SK-N-SH (cell line): Measurements from ENCODE around the gene ARHGAP15. TPM values are rescaled to one million over a fixed set of nuclear protein-coding genes. Genes with fewer than 3 reads are reported as not detected.
A peak's percentile ranks its signal among the peaks of the same experiment; 100 is the strongest.

Experiments
- CTCF ChIA-PET: fragments of 300-600, 350-600 bp; formaldehyde crosslinking; extraction: SDS; loops from one replicate; lab custom pipeline; 2021; lab: Yijun Ruan, JAX
- POLR2A ChIA-PET: fragments of 350-600 bp; sonication (Branson Sonifier 250); formaldehyde crosslinking; extraction: SDS; loops from one replicate; lab custom pipeline; 2020; ENCODE audit warnings: antibody characterized with exemption, inconsistent platforms; lab: Yijun Ruan, JAX
- DNase-seq: peaks from one replicate; pipeline ENCODE4 v3.0.0; 2012
- H2AFZ ChIP-seq: fragments of 200-600 bp; sonication (generic); 2 replicates; pipeline ENCODE4 v1.8.1; 2016; ENCODE audit warnings: antibody characterized with exemption, mild to moderate bottlenecking, low read depth
- H3F3A ChIP-seq: fragments of 200-600 bp; sonication (generic); replicated peaks from 2 replicates; pipeline ENCODE3; 2016; ENCODE audit warnings: antibody characterized with exemption, mild to moderate bottlenecking; ENCODE audit not compliant: insufficient read depth
- H3K27ac ChIP-seq, 2 experiments: fragments of 200-500 bp in 1 of 2; fragments of 200-600 bp in 1 of 2; sonication (Bioruptor generic) in 1 of 2; sonication (generic), shearing (Covaris generic) in 1 of 2; 2 replicates each; pipeline versions ENCODE4 v1.5.1 to v1.6.1; 2014 to 2016; ENCODE audit warnings: low read depth in 2 of 2, inconsistent platforms in 1 of 2, low read length in 1 of 2, mild to moderate bottlenecking in 1 of 2, mixed read lengths in 1 of 2
- H3K27me3 ChIP-seq: fragments of 200-600 bp; sonication (generic), shearing (Covaris generic); 2 replicates; pipeline ENCODE4 v1.6.1; 2016; ENCODE audit warnings: mixed run types; ENCODE audit not compliant: insufficient read depth
- H3K36me3 ChIP-seq, 2 experiments: fragments of 200-500 bp in 1 of 2; fragments of 200-600 bp in 1 of 2; sonication (Bioruptor generic) in 1 of 2; sonication (generic) in 1 of 2; replicated peaks in 1 of 2; 2 replicates each; pipeline versions ENCODE3 to v1.5.1; 2014 to 2016; ENCODE audit warnings: low read length in 1 of 2, mild to moderate bottlenecking in 1 of 2; ENCODE audit not compliant: insufficient read depth in 2 of 2, control insufficient read depth in 1 of 2
- H3K4me1 ChIP-seq, 2 experiments: fragments of 200-500 bp in 1 of 2; fragments of 200-600 bp in 1 of 2; sonication (Bioruptor generic) in 1 of 2; sonication (generic), shearing (Covaris generic) in 1 of 2; 2 replicates each; pipeline versions ENCODE4 v1.5.1 to v1.6.1; 2014 to 2016; ENCODE audit warnings: low read depth in 1 of 2, low read length in 1 of 2, mixed run types in 1 of 2; ENCODE audit not compliant: insufficient read depth in 2 of 2, control insufficient read depth in 1 of 2
- H3K4me2 ChIP-seq: fragments of 200-600 bp; sonication (generic), shearing (Covaris generic); 2 replicates; pipeline ENCODE4 v1.6.1; 2017; ENCODE audit warnings: mixed run types
- H3K4me3 ChIP-seq, 2 experiments: fragments of 200-500 bp in 1 of 2; fragments of 200-600 bp in 1 of 2; sonication (Bioruptor generic) in 1 of 2; sonication (generic), shearing (Covaris generic) in 1 of 2; 2 replicates each; pipeline versions ENCODE4 v1.5.1 to v1.8.1; 2014 to 2016; ENCODE audit warnings: low read depth in 2 of 2, inconsistent platforms in 1 of 2, low read length in 1 of 2, mild to moderate bottlenecking in 1 of 2, mixed read lengths in 1 of 2, moderate library complexity in 1 of 2
- H3K79me2 ChIP-seq: fragments of 200-600 bp; sonication (generic); 2 replicates; pipeline ENCODE4 v1.8.1; 2017; ENCODE audit warnings: mild to moderate bottlenecking; ENCODE audit not compliant: insufficient read depth
- H3K9ac ChIP-seq: fragments of 200-600 bp; sonication (generic); 2 replicates; pipeline ENCODE4 v1.6.1; 2017; ENCODE audit warnings: mixed run types
- H3K9me2 ChIP-seq: fragments of 200-600 bp; sonication (generic); 2 replicates; pipeline ENCODE4 v1.6.1; 2017; ENCODE audit warnings: mixed run types
- H3K9me3 ChIP-seq: fragments of 200-600 bp; sonication (generic); 2 replicates; pipeline ENCODE4 v1.6.1; 2017; ENCODE audit warnings: mixed run types, mild to moderate bottlenecking, moderate library complexity
- H4K20me1 ChIP-seq: fragments of 200-600 bp; sonication (generic); 2 replicates; pipeline ENCODE4 v1.6.1; 2017; ENCODE audit warnings: mild to moderate bottlenecking, mixed run types; ENCODE audit not compliant: insufficient read depth
- CHD2 ChIP-seq: fragments of 150-350 bp; IDR thresholded peaks from 2 replicates; pipeline ENCODE4 v1.6.1; 2018; ENCODE audit warnings: low read length; ENCODE audit not compliant: partially characterized antibody
- ELF1 ChIP-seq: IDR thresholded peaks from 2 replicates; pipeline ENCODE4 v1.4.0; 2012
- EP300 ChIP-seq, 2 experiments: IDR thresholded peaks; 2 replicates each; pipeline versions ENCODE4 v1.4.0 to v1.6.1; 2012; ENCODE audit warnings: borderline replicate concordance in 1 of 2, low read depth in 1 of 2, low read length in 1 of 2
- FOSL2 ChIP-seq: IDR thresholded peaks from 2 replicates; pipeline ENCODE4 v1.4.0; 2012; ENCODE audit warnings: low read depth, mild to moderate bottlenecking, moderate library complexity, borderline replicate concordance
- FOXJ3 ChIP-seq: sonication (generic); formaldehyde crosslinking; IDR thresholded peaks from 2 replicates; pipeline ENCODE4 v1.5.1; 2020; ENCODE audit warnings: mild to moderate bottlenecking, missing genetic modification reagents
- FOXM1 ChIP-seq: IDR thresholded peaks from 2 replicates; pipeline ENCODE4 v1.4.0; 2012; ENCODE audit warnings: low read depth, mild to moderate bottlenecking
- GATA2 ChIP-seq: sonication (generic); formaldehyde crosslinking; IDR thresholded peaks from 2 replicates; pipeline ENCODE4 v1.5.0; 2020; ENCODE audit warnings: mild to moderate bottlenecking, missing genetic modification reagents
- JUND ChIP-seq: IDR thresholded peaks from 2 replicates; pipeline ENCODE4 v1.4.0; 2012
- MEF2A ChIP-seq: IDR thresholded peaks from 2 replicates; pipeline ENCODE4 v1.4.0; 2012; ENCODE audit warnings: low read depth, borderline replicate concordance
- NFIC ChIP-seq: IDR thresholded peaks from 2 replicates; pipeline ENCODE4 v1.4.0; 2012; ENCODE audit warnings: borderline replicate concordance
- NRF1 ChIP-seq: IDR thresholded peaks from 2 replicates; pipeline ENCODE4 v1.6.1; 2012; ENCODE audit warnings: low read depth, mild to moderate bottlenecking, low read length
- PBX3 ChIP-seq: IDR thresholded peaks from 2 replicates; pipeline ENCODE4; 2012
- RAD21 ChIP-seq: IDR thresholded peaks from 2 replicates; pipeline ENCODE4 v1.6.1; 2012; ENCODE audit warnings: mild to moderate bottlenecking, low read length
- RFX5 ChIP-seq: IDR thresholded peaks from 2 replicates; pipeline ENCODE4 v1.6.1; 2012; ENCODE audit warnings: mild to moderate bottlenecking, improper control_type of control experiment, low read length
- RXRA ChIP-seq: IDR thresholded peaks from 2 replicates; pipeline ENCODE4 v1.4.0; 2012; ENCODE audit warnings: low read depth, mild to moderate bottlenecking, borderline replicate concordance
- SIN3A ChIP-seq: IDR thresholded peaks from 2 replicates; pipeline ENCODE4 v1.6.1; 2012; ENCODE audit warnings: low read depth, mild to moderate bottlenecking, low read length, moderate library complexity, borderline replicate concordance
- SMC3 ChIP-seq: IDR thresholded peaks from 2 replicates; pipeline ENCODE4 v1.6.1; 2012; ENCODE audit warnings: low read depth, low read length, improper control_type of control experiment
- TAF1 ChIP-seq: IDR thresholded peaks from 2 replicates; pipeline ENCODE4 v1.6.1; 2012; ENCODE audit warnings: low read depth, mild to moderate bottlenecking, low read length, moderate library complexity, borderline replicate concordance
- USF1 ChIP-seq: IDR thresholded peaks from 2 replicates; pipeline ENCODE4 v1.4.0; 2012; ENCODE audit warnings: low read depth, borderline replicate concordance
- USF2 ChIP-seq: fragments of 150-350 bp; IDR thresholded peaks from 2 replicates; pipeline ENCODE4 v1.6.1; 2017; ENCODE audit warnings: antibody characterized with exemption, low read length, low read depth, borderline replicate concordance
- WGBS: methylation state at CpG from one replicate; pipeline ENCODE4 v1.1.6; 2017; ENCODE audit warnings: low lambda C conversion rate; 5-methylcytosine and 5-hydroxymethylcytosine counted together
- polyA plus RNA-seq, 3 experiments: library from polyadenylated mRNA; depleted of rRNA; stranded (reverse); fragments of >200 nt; gene quantifications; 2 replicates each; pipeline ENCODE4 v1.2.3, GENCODE V29; 2012
- TF ChIP-seq, protein P1 (sequence below): IDR thresholded peaks from 2 replicates; pipeline ENCODE4 v1.4.0; 2012; ENCODE audit warnings: low read depth
- TF ChIP-seq, protein P2 (sequence below): IDR thresholded peaks from 2 replicates; pipeline ENCODE4 v1.4.0; 2012; ENCODE audit warnings: low read depth, borderline replicate concordance
- TF ChIP-seq, protein P3 (sequence below): IDR thresholded peaks from 2 replicates; pipeline ENCODE4 v1.6.1; 2012; ENCODE audit warnings: mild to moderate bottlenecking, low read depth, low read length, moderate library complexity

ARHGAP15 gene
- polyA plus RNA-seq, 1 of the 3 experiments (the other 2 are of a cell fraction), result not detected

DNA sequence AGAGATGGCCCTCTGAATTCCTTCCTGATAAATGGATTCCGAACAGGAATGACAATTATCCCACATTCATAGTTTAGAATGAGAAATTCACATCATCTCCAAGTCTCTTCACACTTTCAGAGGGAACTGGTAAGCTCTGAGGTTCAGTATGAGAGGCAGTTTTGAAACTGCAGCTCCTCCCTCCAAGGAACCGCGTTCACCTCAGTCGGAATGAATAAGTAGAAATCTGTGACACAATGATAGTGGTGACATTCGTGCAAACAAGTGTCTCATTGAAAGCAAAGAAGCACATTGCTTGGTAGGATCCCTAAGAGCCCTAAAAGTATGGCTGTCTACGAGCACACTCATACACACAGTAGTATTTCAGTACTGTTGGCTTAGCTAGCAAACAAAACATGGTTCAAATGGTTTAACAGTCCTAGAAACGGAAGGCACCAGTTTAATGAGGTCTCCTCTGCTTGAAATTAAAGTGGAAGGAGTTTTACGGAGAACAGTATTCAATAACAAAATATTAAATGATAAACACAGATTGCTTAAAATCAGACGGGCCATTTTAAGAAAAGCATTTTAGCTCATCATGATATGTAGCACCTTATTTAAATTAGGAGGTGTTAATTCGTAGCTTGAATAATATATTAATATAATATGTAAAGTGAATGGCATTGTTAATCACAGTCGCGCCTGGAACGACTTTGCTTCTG is 225.0 kb downstream of the ARHGAP15 start (continued):
- TF ChIP-seq USF2, result no peak
- TF ChIP-seq ELF1, result no peak
- no peak for TF ChIP-seq MEF2A
- no peak for TF ChIP-seq GATA2 (CRISPR knock-in tag)

- no peak overlapping the region for H3K9ac ChIP-seq
- no peak for DNase-seq
- H3K79me2 ChIP-seq, result no peaks in the 10 kb centered on the region
- H3K27me3 ChIP-seq, result no peaks in the 10 kb centered on the region
- H3K9me3 ChIP-seq, result peaks cover 5% of the 10 kb centered on the region; the same call in 1 of the 2 replicates
- POLR2A ChIA-PET, result interaction anchor here (1.1 kb wide), 1 partner anchor 9 kb away, joined by 3 read pairs; no protein-coding TSS in a partner anchor
- H3F3A ChIP-seq, result no peaks in the 10 kb centered on the region
- CTCF ChIA-PET, result no interaction called here
- no peaks in the 10 kb centered on the region for H4K20me1 ChIP-seq
- peaks cover 0 to 18% of the 10 kb centered on the region in 2 experiments; a peak in 2 of 4 replicates for H3K4me1 ChIP-seq
- H3K36me3 ChIP-seq, result peaks cover 0 to 4% of the 10 kb centered on the region in 2 experiments
- no peak overlapping the region for H2AFZ ChIP-seq
- WGBS, result 21% methylated on average over 6 of the region's 6 CpGs
- no peak overlapping the region for H3K4me2 ChIP-seq
- H3K27ac ChIP-seq, result peak overlapping the region in 1 of 2 experiments; percentile 79; a peak in 2 of 4 replicates
- peak overlapping the region in 1 of 2 experiments; percentile 22; a peak in 2 of 4 replicates for H3K4me3 ChIP-seq
- H3K9me2 ChIP-seq, result no peaks in the 10 kb centered on the region
- TF ChIP-seq NRF1, result no peak
- TF ChIP-seq FOXM1, result no peak
- TF ChIP-seq NFIC, result no peak
- no peak for TF ChIP-seq RAD21
- TF ChIP-seq USF1, result no peak
- no peak for TF ChIP-seq SMC3
- no peak for TF ChIP-seq FOXJ3 (CRISPR knock-in tag)
- no peak for TF ChIP-seq SIN3A
- TF ChIP-seq CHD2, result no peak
- TF ChIP-seq ELF1, result no peak
- peak; percentile 7; the same call in 1 of the 2 replicates for TF ChIP-seq PBX3
- TF ChIP-seq FOSL2, result no peak
- TF ChIP-seq, protein P1, sequence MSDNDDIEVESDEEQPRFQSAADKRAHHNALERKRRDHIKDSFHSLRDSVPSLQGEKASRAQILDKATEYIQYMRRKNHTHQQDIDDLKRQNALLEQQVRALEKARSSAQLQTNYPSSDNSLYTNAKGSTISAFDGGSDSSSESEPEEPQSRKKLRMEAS, result no peak
- TF ChIP-seq, protein P2, sequence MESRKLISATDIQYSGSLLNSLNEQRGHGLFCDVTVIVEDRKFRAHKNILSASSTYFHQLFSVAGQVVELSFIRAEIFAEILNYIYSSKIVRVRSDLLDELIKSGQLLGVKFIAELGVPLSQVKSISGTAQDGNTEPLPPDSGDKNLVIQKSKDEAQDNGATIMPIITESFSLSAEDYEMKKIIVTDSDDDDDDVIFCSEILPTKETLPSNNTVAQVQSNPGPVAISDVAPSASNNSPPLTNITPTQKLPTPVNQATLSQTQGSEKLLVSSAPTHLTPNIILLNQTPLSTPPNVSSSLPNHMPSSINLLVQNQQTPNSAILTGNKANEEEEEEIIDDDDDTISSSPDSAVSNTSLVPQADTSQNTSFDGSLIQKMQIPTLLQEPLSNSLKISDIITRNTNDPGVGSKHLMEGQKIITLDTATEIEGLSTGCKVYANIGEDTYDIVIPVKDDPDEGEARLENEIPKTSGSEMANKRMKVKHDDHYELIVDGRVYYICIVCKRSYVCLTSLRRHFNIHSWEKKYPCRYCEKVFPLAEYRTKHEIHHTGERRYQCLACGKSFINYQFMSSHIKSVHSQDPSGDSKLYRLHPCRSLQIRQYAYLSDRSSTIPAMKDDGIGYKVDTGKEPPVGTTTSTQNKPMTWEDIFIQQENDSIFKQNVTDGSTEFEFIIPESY, result no peak
- no peak for TF ChIP-seq JUND
- no peak for TF ChIP-seq RFX5
- TF ChIP-seq, protein P3, sequence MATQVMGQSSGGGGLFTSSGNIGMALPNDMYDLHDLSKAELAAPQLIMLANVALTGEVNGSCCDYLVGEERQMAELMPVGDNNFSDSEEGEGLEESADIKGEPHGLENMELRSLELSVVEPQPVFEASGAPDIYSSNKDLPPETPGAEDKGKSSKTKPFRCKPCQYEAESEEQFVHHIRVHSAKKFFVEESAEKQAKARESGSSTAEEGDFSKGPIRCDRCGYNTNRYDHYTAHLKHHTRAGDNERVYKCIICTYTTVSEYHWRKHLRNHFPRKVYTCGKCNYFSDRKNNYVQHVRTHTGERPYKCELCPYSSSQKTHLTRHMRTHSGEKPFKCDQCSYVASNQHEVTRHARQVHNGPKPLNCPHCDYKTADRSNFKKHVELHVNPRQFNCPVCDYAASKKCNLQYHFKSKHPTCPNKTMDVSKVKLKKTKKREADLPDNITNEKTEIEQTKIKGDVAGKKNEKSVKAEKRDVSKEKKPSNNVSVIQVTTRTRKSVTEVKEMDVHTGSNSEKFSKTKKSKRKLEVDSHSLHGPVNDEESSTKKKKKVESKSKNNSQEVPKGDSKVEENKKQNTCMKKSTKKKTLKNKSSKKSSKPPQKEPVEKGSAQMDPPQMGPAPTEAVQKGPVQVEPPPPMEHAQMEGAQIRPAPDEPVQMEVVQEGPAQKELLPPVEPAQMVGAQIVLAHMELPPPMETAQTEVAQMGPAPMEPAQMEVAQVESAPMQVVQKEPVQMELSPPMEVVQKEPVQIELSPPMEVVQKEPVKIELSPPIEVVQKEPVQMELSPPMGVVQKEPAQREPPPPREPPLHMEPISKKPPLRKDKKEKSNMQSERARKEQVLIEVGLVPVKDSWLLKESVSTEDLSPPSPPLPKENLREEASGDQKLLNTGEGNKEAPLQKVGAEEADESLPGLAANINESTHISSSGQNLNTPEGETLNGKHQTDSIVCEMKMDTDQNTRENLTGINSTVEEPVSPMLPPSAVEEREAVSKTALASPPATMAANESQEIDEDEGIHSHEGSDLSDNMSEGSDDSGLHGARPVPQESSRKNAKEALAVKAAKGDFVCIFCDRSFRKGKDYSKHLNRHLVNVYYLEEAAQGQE, result no peak
- no peak for TF ChIP-seq TAF1
- TF ChIP-seq EP300 (IDR thresholded peaks at IDR 0.05; ENCODE audit: borderline replicate concordance in 1 of 2, low read depth in 1 of 2, low read length in 1 of 2), result peak in 1 of 2 experiments; percentile 33; a peak in 2 of 4 replicates
- TF ChIP-seq RXRA, result no peak
These were observed 226.7 kb downstream of the ARHGAP15 start for GRCh38 chr2:143355870-143356269.
